Left ventricle myocardium inferior (tissue), 1 donor: ENCODE data around the gene CDK17. TPM values are rescaled to one million over a fixed set of nuclear protein-coding genes. Genes with fewer than 3 reads are reported as not detected.

Experiments
- DNase-seq: peaks from one replicate; pipeline ENCODE4 v3.0.0-alpha.2; 2020
- H3K27ac ChIP-seq: fragments of 200-600 bp; replicated peaks from 2 replicates; pipeline ENCODE4 v1.8.0; 2021
- H3K27me3 ChIP-seq: fragments of 200-600 bp; 2 replicates; pipeline ENCODE4 v1.8.0; 2021; ENCODE audit warnings: low read depth
- H3K36me3 ChIP-seq: fragments of 200-600 bp; 2 replicates; pipeline ENCODE4 v1.8.0; 2021
- H3K4me1 ChIP-seq: fragments of 200-600 bp; 2 replicates; pipeline ENCODE4 v1.8.0; 2021
- H3K4me3 ChIP-seq: fragments of 200-600 bp; 2 replicates; pipeline ENCODE4 v1.8.0; 2021; ENCODE audit warnings: mild to moderate bottlenecking, moderate library complexity
- H3K9me3 ChIP-seq: fragments of 200-600 bp; replicated peaks from 2 replicates; pipeline ENCODE4 v1.8.0; 2021
- CTCF ChIP-seq: fragments of 200-600 bp; IDR thresholded peaks from 2 replicates; pipeline ENCODE4 v1.8.0; 2021; ENCODE audit warnings: antibody characterized with exemption, mild to moderate bottlenecking, borderline replicate concordance
- intact Hi-C: fragments of 100-400 bp; cut with micrococcal nuclease; formaldehyde crosslinking; loops from one replicate; pipeline ENCODE4 v1.11.0; 2022
- total RNA-seq: library from RNA; stranded (reverse); fragmentation: NEBNext Ultra II Directional; extraction: Animal tissue kit (Norgen Biotek cat#: 25700); gene quantifications from one replicate; pipeline ENCODE4 v1.2.1, GENCODE V29; 2021
- donor health status: DM: no; HTN: yes; CAD: no; lungs with severe emphysema.

CDK17 gene
- total RNA-seq, 1 donor from 2014 or later = 15.9 TPM

DNA sequence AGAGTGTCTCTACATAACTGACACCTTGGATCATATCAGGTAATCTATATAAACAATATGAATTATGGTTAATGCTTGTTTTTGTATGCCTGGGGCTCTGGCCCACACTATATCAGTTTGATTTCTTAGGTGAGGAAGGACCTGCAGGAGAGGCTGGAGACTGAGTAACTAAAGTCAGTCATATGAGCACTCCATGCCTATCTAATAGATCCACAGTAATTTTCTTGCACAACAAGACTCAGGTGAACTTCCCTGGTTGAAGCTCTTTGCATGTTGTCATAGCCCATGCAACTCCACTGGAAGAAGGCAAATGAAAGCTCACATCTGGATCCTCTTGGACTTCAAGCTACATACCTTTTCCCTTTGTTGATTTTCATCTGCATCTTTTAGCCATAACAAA lies 62.3 kb downstream of the CDK17 start:
- H3K4me1 ChIP-seq = peaks cover 29% of the 10 kb centered on the region
- TF ChIP-seq CTCF = no peak
- H3K27ac ChIP-seq = no peak overlapping the region
- intact Hi-C loops = no loop called here
- peaks cover 14% of the 10 kb centered on the region for H3K36me3 ChIP-seq
- no peak for DNase-seq
- H3K27me3 ChIP-seq = no peaks in the 10 kb centered on the region
- peaks cover 14% of the 10 kb centered on the region for H3K9me3 ChIP-seq
- no peak overlapping the region for H3K4me3 ChIP-seq

GRCh38 chr12:96336489-96336888 lies 63.8 kb downstream of the CDK17 start:
- H3K27me3 ChIP-seq = no peaks in the 10 kb centered on the region
- no peak overlapping the region for H3K27ac ChIP-seq
- peaks cover 14% of the 10 kb centered on the region for H3K9me3 ChIP-seq
- no peak for DNase-seq
- H3K4me1 ChIP-seq = peaks cover 29% of the 10 kb centered on the region
- no peak for TF ChIP-seq CTCF
- H3K4me3 ChIP-seq = no peak overlapping the region
- intact Hi-C loops = no loop called here
- H3K36me3 ChIP-seq = peaks cover 18% of the 10 kb centered on the region

DNA sequence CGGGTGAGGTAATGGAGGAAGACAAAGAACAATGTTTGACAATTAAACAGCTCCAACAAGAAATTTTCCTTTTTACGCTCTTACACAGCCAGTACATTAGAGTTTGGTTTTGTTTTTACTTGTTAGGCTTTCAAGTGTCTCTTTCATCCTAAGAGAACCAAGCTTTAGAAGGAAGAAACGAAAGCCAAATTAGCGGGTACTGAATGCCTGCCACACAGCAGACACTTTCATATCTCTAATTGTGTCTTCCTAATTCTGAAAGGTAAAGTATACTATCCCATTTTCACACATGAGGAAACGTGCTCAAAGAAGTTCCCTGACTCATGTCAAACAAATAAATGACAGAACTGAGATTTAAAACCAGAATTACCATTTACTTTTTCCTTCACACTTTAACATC lies 65.0 kb downstream of the CDK17 start:
- H3K4me3 ChIP-seq = no peak overlapping the region
- no peak for DNase-seq
- TF ChIP-seq CTCF = no peak
- H3K27ac ChIP-seq = no peak overlapping the region
- peaks cover 14% of the 10 kb centered on the region for H3K9me3 ChIP-seq
- H3K4me1 ChIP-seq = peaks cover 23% of the 10 kb centered on the region
- peaks cover 26% of the 10 kb centered on the region for H3K36me3 ChIP-seq
- intact Hi-C loops = no loop called here
- H3K27me3 ChIP-seq = no peaks in the 10 kb centered on the region

- H3K27me3 ChIP-seq = no peaks in the 10 kb centered on the region
- peaks cover 14% of the 10 kb centered on the region for H3K9me3 ChIP-seq
- TF ChIP-seq CTCF = no peak
- no peak for DNase-seq
- H3K27ac ChIP-seq = no peak overlapping the region
- intact Hi-C loops = no loop called here
- H3K4me1 ChIP-seq = peaks cover 25% of the 10 kb centered on the region
- peaks cover 28% of the 10 kb centered on the region for H3K36me3 ChIP-seq
- no peak overlapping the region for H3K4me3 ChIP-seq
Observed at GRCh38 chr12:96334502-96334901, 65.7 kb downstream of the CDK17 start.

GRCh38 chr12:96329545-96329944 lies 70.7 kb downstream of the CDK17 start:
- H3K36me3 ChIP-seq = peaks cover 20% of the 10 kb centered on the region
- no peak for DNase-seq
- peaks cover 27% of the 10 kb centered on the region for H3K4me1 ChIP-seq
- H3K9me3 ChIP-seq = no peaks in the 10 kb centered on the region
- no peak overlapping the region for H3K27ac ChIP-seq
- H3K27me3 ChIP-seq = no peaks in the 10 kb centered on the region
- intact Hi-C loops = loop anchor here (5.0 kb wide), 1 partner anchor 37 kb away; no protein-coding TSS in a partner anchor
- TF ChIP-seq CTCF = no peak
- H3K4me3 ChIP-seq = no peak overlapping the region
